GM10248 (cell line): ENCODE results near the gene HS2ST1.

ENCODE experiments used
- CTCF ChIA-PET: fragments of 300-600 bp; sonication (Branson Sonifier 250); formaldehyde crosslinking; extraction: SDS; loops from one replicate; lab custom pipeline; 2021; ENCODE audit warnings: antibody characterized with exemption; lab: Yijun Ruan, JAX
- POLR2A ChIA-PET: fragments of 350-650 bp; sonication (Branson Sonifier 250); formaldehyde crosslinking; extraction: SDS; loops from one replicate; lab custom pipeline; 2020; ENCODE audit warnings: antibody characterized with exemption; lab: Yijun Ruan, JAX
- DNase-seq: peaks from one replicate; pipeline ENCODE4 v3.0.0; 2012; ENCODE audit errors: extremely low spot score
- TF ChIP-seq, protein P1 (sequence below): IDR thresholded peaks from 2 replicates; pipeline ENCODE4 v1.5.1; 2012; ENCODE audit warnings: mild to moderate bottlenecking, low read depth; ENCODE audit errors: extremely low read depth, missing control alignments, control extremely low read depth

HS2ST1 gene

DNA sequence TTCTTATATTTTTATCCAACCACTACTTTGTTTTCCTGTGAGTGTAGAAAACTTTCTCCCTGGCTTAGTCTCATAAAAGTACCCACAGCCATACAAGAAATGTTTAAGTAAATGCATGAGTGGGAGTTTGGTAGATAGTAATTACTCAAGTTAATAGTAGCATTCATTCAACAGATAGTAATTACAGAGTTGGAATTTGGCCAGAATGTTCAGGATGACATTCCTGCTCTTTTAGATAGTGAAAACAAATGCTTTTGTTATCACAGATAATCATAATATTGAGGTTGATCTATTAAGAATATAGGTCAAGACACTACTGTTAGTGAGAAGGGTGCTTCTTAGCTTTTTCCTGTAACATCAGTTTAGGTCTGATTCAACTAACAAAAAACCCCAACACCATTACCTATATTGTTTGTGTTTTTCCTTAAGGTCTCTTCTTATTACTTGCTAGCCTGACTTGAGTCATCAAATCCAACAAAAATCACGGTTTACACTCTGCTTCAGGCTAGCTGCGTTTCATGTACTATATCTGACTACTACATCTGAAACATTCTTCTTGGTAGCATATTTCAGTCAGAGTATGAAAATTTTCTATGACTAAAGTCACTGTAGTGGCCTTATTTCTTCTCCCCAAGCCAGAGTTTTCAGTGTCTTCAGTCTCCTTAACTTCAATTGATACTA lies 163.7 kb downstream of the HS2ST1 start:
- no peak for DNase-seq
- TF ChIP-seq, protein P1, sequence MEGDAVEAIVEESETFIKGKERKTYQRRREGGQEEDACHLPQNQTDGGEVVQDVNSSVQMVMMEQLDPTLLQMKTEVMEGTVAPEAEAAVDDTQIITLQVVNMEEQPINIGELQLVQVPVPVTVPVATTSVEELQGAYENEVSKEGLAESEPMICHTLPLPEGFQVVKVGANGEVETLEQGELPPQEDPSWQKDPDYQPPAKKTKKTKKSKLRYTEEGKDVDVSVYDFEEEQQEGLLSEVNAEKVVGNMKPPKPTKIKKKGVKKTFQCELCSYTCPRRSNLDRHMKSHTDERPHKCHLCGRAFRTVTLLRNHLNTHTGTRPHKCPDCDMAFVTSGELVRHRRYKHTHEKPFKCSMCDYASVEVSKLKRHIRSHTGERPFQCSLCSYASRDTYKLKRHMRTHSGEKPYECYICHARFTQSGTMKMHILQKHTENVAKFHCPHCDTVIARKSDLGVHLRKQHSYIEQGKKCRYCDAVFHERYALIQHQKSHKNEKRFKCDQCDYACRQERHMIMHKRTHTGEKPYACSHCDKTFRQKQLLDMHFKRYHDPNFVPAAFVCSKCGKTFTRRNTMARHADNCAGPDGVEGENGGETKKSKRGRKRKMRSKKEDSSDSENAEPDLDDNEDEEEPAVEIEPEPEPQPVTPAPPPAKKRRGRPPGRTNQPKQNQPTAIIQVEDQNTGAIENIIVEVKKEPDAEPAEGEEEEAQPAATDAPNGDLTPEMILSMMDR = no peak
- CTCF ChIA-PET = no interaction called here
- POLR2A ChIA-PET = no interaction called here

DNA sequence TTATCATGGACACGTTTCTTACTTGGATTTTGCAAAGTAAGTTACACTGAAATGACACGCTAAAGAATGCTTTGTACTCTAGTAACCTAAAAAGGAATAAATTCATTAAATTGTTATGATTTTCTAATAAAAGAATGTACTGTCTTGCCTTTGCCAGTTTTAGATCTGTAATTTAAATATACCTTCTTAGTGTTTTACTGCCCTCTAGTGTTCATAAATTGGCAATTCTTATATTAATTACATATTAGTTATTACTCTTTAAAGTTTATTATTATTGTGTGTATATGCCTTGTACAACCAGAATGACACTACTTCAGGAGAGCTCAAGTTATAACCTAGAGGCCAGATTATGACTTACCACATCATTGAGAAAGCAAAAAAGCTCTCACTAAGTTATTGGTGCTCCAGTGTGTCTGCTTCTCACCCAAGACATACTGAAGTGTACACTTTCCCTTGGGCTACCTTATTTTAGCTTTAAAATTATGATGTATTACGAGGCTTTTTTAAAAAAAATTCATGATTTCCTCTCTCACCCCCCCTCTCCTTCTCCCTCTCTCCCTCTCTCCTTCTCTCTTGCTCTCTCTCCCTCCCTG lies 169.9 kb downstream of the HS2ST1 start:
- ChIA-PET CTCF (interaction anchor here (0.7 to 7.3 kb wide), 36 partner anchors 10 to 611 kb away, joined by 3 to 119 read pairs (median 5); partner anchors contain the start of genes HS2ST1, SELENOF and SH3GLB1), POLR2A (no interaction called here)
- TF ChIP-seq, protein P1 = peak; percentile 20
- DNase-seq = peak; percentile 23

DNA sequence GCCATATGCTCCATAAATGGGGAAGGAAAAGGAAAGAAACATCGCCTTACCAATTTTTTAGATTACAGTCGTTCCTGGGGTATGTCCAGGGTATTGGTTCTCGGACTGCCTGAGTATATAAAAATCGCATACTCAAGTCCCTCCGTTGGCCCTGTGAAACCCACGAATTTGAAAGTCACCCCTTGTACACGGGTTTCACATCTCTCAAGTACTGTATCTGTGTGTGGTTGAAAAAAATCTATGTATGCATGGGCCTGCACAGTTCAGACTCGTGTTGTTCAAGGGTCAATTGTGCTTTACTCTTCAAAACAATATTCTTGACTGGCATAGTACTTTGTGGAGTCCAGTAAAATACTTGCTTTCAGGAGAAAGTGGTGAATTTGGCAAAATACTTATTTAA lies 171.7 kb downstream of the HS2ST1 start:
- no peak for DNase-seq
- CTCF ChIA-PET = interaction anchor here (1.7 to 7.3 kb wide), 9 partner anchors 10 to 381 kb away, joined by 3 to 119 read pairs (median 24); partner anchors contain the start of genes HS2ST1, SELENOF and SH3GLB1
- TF ChIP-seq, protein P1 = no peak
- POLR2A ChIA-PET = no interaction called here

DNA sequence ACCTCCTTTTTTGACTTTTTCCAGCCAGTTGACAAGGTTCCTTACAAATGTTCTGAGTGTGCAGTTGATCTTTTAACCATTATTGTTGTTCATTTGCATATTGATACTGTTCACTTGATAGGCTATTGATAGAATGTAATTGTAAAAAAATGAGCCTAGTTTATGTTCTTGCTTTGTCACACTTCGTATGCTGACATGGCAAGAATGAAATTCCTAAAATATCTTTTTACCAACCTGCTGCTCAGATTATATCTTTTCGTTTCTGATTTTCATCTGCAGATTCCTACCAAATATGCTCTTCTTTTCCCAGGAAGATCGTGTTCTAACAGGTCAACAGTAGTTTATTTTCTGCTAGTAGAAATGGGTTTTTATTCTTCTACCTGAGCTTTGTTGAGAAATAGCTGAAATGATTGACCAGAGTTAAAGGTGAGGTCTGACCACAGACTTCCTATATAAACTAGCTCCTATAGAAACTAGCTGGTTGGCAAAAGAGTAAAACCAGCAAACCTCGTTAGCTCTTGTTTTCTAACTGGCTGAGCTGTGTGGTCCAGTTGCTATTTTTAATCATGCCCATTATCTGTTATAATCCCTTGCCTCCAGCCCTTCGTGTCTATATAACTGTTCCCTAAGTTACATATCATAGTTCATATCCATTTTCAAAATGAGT lies 174.8 kb downstream of the HS2ST1 start:
- no peak for DNase-seq
- ChIA-PET POLR2A (no interaction called here), CTCF (interaction anchor here (1.1 to 1.5 kb wide), 2 partner anchors 179 to 255 kb away, joined by 3 to 4 read pairs; no protein-coding TSS in a partner anchor)
- TF ChIP-seq, protein P1 = no peak

DNA sequence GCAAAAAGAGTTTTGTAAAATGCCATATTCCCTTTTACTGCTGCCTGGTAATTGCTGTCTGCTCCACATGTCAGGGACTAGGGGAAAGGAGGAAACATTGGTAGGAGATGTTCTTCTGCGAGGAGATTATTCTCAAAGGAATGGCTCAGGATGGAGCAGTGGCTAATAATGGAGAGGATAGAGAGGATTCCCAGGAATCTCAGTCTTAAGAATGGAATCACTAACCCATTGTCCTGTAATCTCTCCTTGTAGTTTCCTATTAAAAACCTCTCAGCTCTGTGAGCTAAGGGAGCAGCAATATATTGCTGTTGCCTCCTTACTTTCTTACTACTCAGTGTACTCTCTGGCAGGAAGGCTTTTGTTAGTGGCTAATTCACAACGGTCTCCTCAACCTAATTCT lies 175.4 kb downstream of the HS2ST1 start:
- CTCF ChIA-PET = interaction anchor here (1.1 to 2.3 kb wide), 3 partner anchors 179 to 385 kb away, joined by 3 to 7 read pairs (median 4); partner anchors contain the start of gene SH3GLB1

DNA sequence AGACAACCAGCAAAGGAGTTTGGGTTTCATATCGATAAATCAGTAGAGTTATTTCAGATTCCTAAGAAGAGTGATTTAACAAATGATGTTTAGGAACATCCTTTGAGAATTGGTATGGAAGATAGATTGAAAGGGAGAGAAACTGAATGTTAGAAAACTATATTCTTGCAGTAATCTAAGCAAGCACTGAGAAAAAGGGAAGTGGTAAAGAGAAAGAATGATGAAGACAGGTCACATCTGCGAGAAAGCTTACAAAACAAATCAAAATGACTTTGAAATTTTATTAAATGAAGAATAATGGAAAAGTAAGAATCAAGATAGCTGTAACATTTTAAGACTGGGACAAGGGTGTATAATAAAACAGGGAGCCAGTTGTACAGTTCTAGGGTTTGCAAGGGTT lies 177.0 kb downstream of the HS2ST1 start:
- no peak for DNase-seq
- POLR2A ChIA-PET = no interaction called here
- CTCF ChIA-PET = interaction anchor here (1.4 to 2.3 kb wide), 2 partner anchors 12 to 387 kb away, joined by 4 to 7 read pairs; partner anchors contain the start of gene SH3GLB1

More for the DNA sequence above, 175.4 kb downstream of the HS2ST1 start:
- TF ChIP-seq, protein P1 = no peak
- no peak for DNase-seq
- POLR2A ChIA-PET = no interaction called here

More for the DNA sequence above, 177.0 kb downstream of the HS2ST1 start:
- TF ChIP-seq, protein P1 = no peak
